Smooth muscle cell (in vitro differentiated cells): ENCODE measurements around the gene SLC22A5. TPM values are rescaled to one million over a fixed set of nuclear protein-coding genes. Genes with fewer than 3 reads are reported as not detected.

Experiments used
- DNase-seq: peaks from one replicate; lab custom pipeline; 2025; ENCODE audit not compliant: unreplicated experiment; lab: John Stamatoyannopoulos, UW
- H2AFZ ChIP-seq: fragments of 200-600 bp; sonication (generic); 2 replicates; pipeline ENCODE4 v1.6.0; 2016; ENCODE audit warnings: antibody characterized with exemption, low read depth, mild to moderate bottlenecking
- H3F3A ChIP-seq: fragments of 200-600 bp; sonication (generic); 2 replicates; pipeline ENCODE4 v1.6.0; 2017; ENCODE audit warnings: antibody characterized with exemption, low read depth
- H3K27ac ChIP-seq: fragments of 200-600 bp; sonication (generic); 2 replicates; pipeline ENCODE4 v1.5.1; 2016; ENCODE audit warnings: low read depth, mild to moderate bottlenecking
- H3K27me3 ChIP-seq: fragments of 200-600 bp; sonication (generic); 2 replicates; pipeline ENCODE4 v1.6.1; 2016; ENCODE audit warnings: low read depth, mild to moderate bottlenecking
- H3K36me3 ChIP-seq: fragments of 200-600 bp; sonication (generic); 2 replicates; pipeline ENCODE4 v1.5.1; 2016; ENCODE audit warnings: low read depth
- H3K4me1 ChIP-seq: fragments of 200-600 bp; sonication (generic); 2 replicates; pipeline ENCODE4 v1.5.1; 2016; ENCODE audit warnings: low read depth
- H3K4me2 ChIP-seq: fragments of 200-600 bp; sonication (generic); 2 replicates; pipeline ENCODE4 v1.6.0; 2016; ENCODE audit warnings: mild to moderate bottlenecking
- H3K4me3 ChIP-seq: fragments of 200-600 bp; sonication (generic); 2 replicates; pipeline ENCODE4 v1.5.1; 2016; ENCODE audit warnings: mild to moderate bottlenecking
- H3K79me2 ChIP-seq: fragments of 200-600 bp; sonication (generic); 2 replicates; pipeline ENCODE4 v1.6.0; 2016; ENCODE audit warnings: low read depth, mild to moderate bottlenecking
- H3K9ac ChIP-seq: fragments of 200-600 bp; sonication (generic); 2 replicates; pipeline ENCODE4 v1.6.0; 2016; ENCODE audit warnings: low read depth
- H3K9me3 ChIP-seq: fragments of 200-600 bp; sonication (generic); replicated peaks from 2 replicates; pipeline ENCODE4 v1.5.1; 2016; ENCODE audit warnings: low read depth
- H4K20me1 ChIP-seq: fragments of 200-600 bp; sonication (generic); 2 replicates; pipeline ENCODE4 v1.6.0; 2016; ENCODE audit warnings: low read depth
- CTCF ChIP-seq: fragments of 200-600 bp; sonication (generic); IDR thresholded peaks from 2 replicates; pipeline ENCODE4 v1.5.1; 2017; ENCODE audit warnings: borderline replicate concordance, mild to moderate bottlenecking, antibody characterized with exemption; ENCODE audit not compliant: insufficient read depth, poor library complexity, severe bottlenecking
- WGBS: methylation state at CpG from one replicate; pipeline ENCODE4 v1.1.7; 2016; ENCODE audit warnings: low lambda C conversion rate; 5-methylcytosine and 5-hydroxymethylcytosine counted together
- polyA plus RNA-seq: library from polyadenylated mRNA; unstranded; fragments of >200 nt; fragmentation: Nextera tagmentation; extraction: Ambion mirVana; gene quantifications from 2 replicates; pipeline ENCODE4 v1.2.1, GENCODE V29; 2016
- total RNA-seq: library from RNA; depleted of rRNA; stranded (reverse); fragments of >200 nt; gene quantifications from 2 replicates; pipeline ENCODE4 v1.2.3, GENCODE V29; 2014

SLC22A5 gene
- total and polyA plus RNA-seq, 2 experiments from 2014 or later, result 1.5 to 4.6 TPM

GRCh38 chr5:132392978-132393825 is 23.7 kb downstream of the SLC22A5 start:
- no peak overlapping the region for H3K4me3 ChIP-seq
- H3K79me2 ChIP-seq, result no peaks in the 10 kb centered on the region
- no peak for DNase-seq
- no peaks in the 10 kb centered on the region for H3K9me3 ChIP-seq
- TF ChIP-seq CTCF, result no peak
- peaks cover 22% of the 10 kb centered on the region for H3F3A ChIP-seq
- WGBS, result 100% methylated on average over 6 of the region's 6 CpGs
- H3K4me1 ChIP-seq, result peaks cover 5% of the 10 kb centered on the region
- H2AFZ ChIP-seq, result no peak overlapping the region
- H3K4me2 ChIP-seq, result no peak overlapping the region
- H3K27me3 ChIP-seq, result no peaks in the 10 kb centered on the region
- H3K9ac ChIP-seq, result no peak overlapping the region
- no peaks in the 10 kb centered on the region for H3K36me3 ChIP-seq
- no peak overlapping the region for H3K27ac ChIP-seq
- H4K20me1 ChIP-seq, result peaks cover 2% of the 10 kb centered on the region

GRCh38 chr5:132394667-132395259 is 25.3 kb downstream of the SLC22A5 start:
- Histone ChIP-seq H4K20me1 (peaks cover 2% of the 10 kb centered on the region), H3K9ac (no peak overlapping the region), H3K4me1 (no peaks in the 10 kb centered on the region), H3K4me3 (no peak overlapping the region), H3F3A (peaks cover 10% of the 10 kb centered on the region), H3K4me2 (no peak overlapping the region), H3K79me2 (no peaks in the 10 kb centered on the region), H2AFZ (no peak overlapping the region), H3K36me3 (no peaks in the 10 kb centered on the region), H3K9me3 (no peaks in the 10 kb centered on the region), H3K27me3 (peaks cover 4% of the 10 kb centered on the region), H3K27ac (no peak overlapping the region)
- DNase-seq, result no peak
- TF ChIP-seq CTCF, result no peak
- 67% methylated on average over 4 of the region's 4 CpGs for WGBS

- H3K9me3 ChIP-seq, result no peaks in the 10 kb centered on the region
- H3K4me1 ChIP-seq, result no peaks in the 10 kb centered on the region
- WGBS, result 56% methylated on average over 1 of the region's 1 CpG
- H3K4me3 ChIP-seq, result no peak overlapping the region
- no peak overlapping the region for H3K9ac ChIP-seq
- no peaks in the 10 kb centered on the region for H3K79me2 ChIP-seq
- no peaks in the 10 kb centered on the region for H3K36me3 ChIP-seq
- DNase-seq, result no peak
- peaks cover 4% of the 10 kb centered on the region for H3K27me3 ChIP-seq
- TF ChIP-seq CTCF, result no peak
- H3K4me2 ChIP-seq, result no peak overlapping the region
- H3F3A ChIP-seq, result no peaks in the 10 kb centered on the region
- H4K20me1 ChIP-seq, result no peaks in the 10 kb centered on the region
- no peak overlapping the region for H2AFZ ChIP-seq
- H3K27ac ChIP-seq, result no peak overlapping the region
These were observed 27.1 kb downstream of the SLC22A5 start for GRCh38 chr5:132396589-132397031.
